Measurements from ENCODE around the gene RBM20. TPM values are rescaled to one million over a fixed set of nuclear protein-coding genes. Genes with fewer than 3 reads are reported as not detected.
"Not testable (repeated sequence)": the region's sequence is repeated elsewhere in the genome, so short reads cannot be mapped to it uniquely, and the experiment has no call there.

The RBM20 gene
- total and polyA plus RNA-seq, 2 experiments from 2014 or later = 0.05 to 0.17 TPM

- TF ChIP-seq STAT1 (IDR thresholded peaks at IDR 0.05; ENCODE audit: unreplicated experiment) = no peak
- H3K27me3 ChIP-seq (ENCODE audit: insufficient read depth) = no peaks in the 10 kb centered on the region
- no peaks in the 10 kb centered on the region for H3K79me2 ChIP-seq (replicated peaks; ENCODE audit: insufficient read depth)
- H3K4me2 ChIP-seq = no peak overlapping the region
- Mint-ChIP-seq H3K4me3 (no peak overlapping the region), H3K9me3 (no peaks in the 10 kb centered on the region), H3K4me1 (no peaks in the 10 kb centered on the region), H3K27me3 (ENCODE audit: insufficient read depth, low read depth, poor library complexity) (peaks cover 2% of the 10 kb centered on the region), H3K27ac (no peak overlapping the region), H3K36me3 (ENCODE audit: low read depth) (no peaks in the 10 kb centered on the region)
- no peak overlapping the region for H2AFZ ChIP-seq
- no peaks in the 10 kb centered on the region for H3K36me3 ChIP-seq (ENCODE audit: insufficient read depth)
- no peaks in the 10 kb centered on the region for H3K4me1 ChIP-seq (ENCODE audit: insufficient read depth)
- H3K4me3 ChIP-seq = no peak overlapping the region
- peaks cover 3% of the 10 kb centered on the region for H3K9me2 ChIP-seq (ENCODE audit: insufficient read depth)
- H3F3A ChIP-seq (replicated peaks; ENCODE audit: low read depth) = no peaks in the 10 kb centered on the region
- no peak for DNase-seq (ENCODE audit: low spot score)
- no peak overlapping the region for H3K27ac ChIP-seq (ENCODE audit: low read depth)
- H4K20me1 ChIP-seq (replicated peaks; ENCODE audit: insufficient read depth) = no peaks in the 10 kb centered on the region
- no peak for ATAC-seq
Measured at GRCh38 chr10:110620398-110620719, 23.8 kb upstream of the RBM20 start.

- not testable (repeated sequence) for H3K79me2 ChIP-seq (replicated peaks; ENCODE audit: insufficient read depth); H3K4me3 Mint-ChIP-seq; H3K4me2 ChIP-seq; H2AFZ ChIP-seq; H3F3A ChIP-seq (replicated peaks; ENCODE audit: low read depth); H3K9me2 ChIP-seq (ENCODE audit: insufficient read depth); H3K4me1 ChIP-seq (ENCODE audit: insufficient read depth); H3K36me3 ChIP-seq (ENCODE audit: insufficient read depth); H3K27me3 Mint-ChIP-seq (ENCODE audit: insufficient read depth, low read depth, poor library complexity); H3K36me3 Mint-ChIP-seq (ENCODE audit: low read depth); H3K4me1 Mint-ChIP-seq; H3K27me3 ChIP-seq (ENCODE audit: insufficient read depth); H3K9me3 Mint-ChIP-seq; ATAC-seq; H3K27ac ChIP-seq (ENCODE audit: low read depth); DNase-seq (ENCODE audit: low spot score); H3K4me3 ChIP-seq; H4K20me1 ChIP-seq (replicated peaks; ENCODE audit: insufficient read depth); H3K27ac Mint-ChIP-seq
Measured at GRCh38 chr10:110623316-110623715, 20.8 kb upstream of the RBM20 start.

DNA sequence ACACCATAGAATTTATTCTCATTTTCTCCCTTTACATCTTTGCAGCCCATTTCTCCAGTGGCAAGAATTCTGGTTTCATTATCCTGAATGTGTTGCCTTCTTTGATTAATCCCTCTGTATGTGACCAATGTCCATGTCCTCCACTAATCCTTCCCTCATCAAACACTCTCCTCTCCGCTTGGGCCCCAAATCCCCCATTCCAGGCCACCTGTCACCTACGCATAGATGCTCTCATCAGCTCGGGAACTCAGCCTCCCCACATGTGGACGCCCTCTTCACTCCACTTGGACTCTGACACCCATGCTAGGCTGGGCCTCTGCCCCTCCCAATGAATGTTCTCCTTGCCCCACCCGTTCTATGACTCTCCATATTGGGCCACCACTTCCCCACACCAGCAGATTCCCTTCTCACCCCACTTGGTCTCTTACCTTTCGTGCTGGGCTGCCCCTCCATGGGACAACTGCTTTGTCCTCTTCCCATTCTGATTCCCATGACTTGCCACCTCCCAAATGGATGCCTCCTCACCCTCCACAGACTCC lies 18.7 kb upstream of the RBM20 start:
- Mint-ChIP-seq H3K9me3 (no peaks in the 10 kb centered on the region), H3K36me3 (ENCODE audit: low read depth) (no peaks in the 10 kb centered on the region), H3K27ac (no peak overlapping the region), H3K4me3 (no peak overlapping the region), H3K4me1 (peaks cover 12% of the 10 kb centered on the region; the same call in 2 of the 3 replicates), H3K27me3 (ENCODE audit: insufficient read depth, low read depth, poor library complexity) (peaks cover 3% of the 10 kb centered on the region)
- Histone ChIP-seq H3K4me1 (ENCODE audit: insufficient read depth) (peaks cover 7% of the 10 kb centered on the region; the same call in 1 of the 2 replicates), H3K36me3 (ENCODE audit: insufficient read depth) (no peaks in the 10 kb centered on the region), H3F3A (replicated peaks; ENCODE audit: low read depth) (no peaks in the 10 kb centered on the region), H3K9me2 (ENCODE audit: insufficient read depth) (peaks cover 3% of the 10 kb centered on the region), H3K27me3 (ENCODE audit: insufficient read depth) (no peaks in the 10 kb centered on the region), H3K27ac (ENCODE audit: low read depth) (no peak overlapping the region), H2AFZ (no peak overlapping the region), H3K4me2 (no peak overlapping the region), H4K20me1 (replicated peaks; ENCODE audit: insufficient read depth) (no peaks in the 10 kb centered on the region), H3K4me3 (no peak overlapping the region), H3K79me2 (replicated peaks; ENCODE audit: insufficient read depth) (no peaks in the 10 kb centered on the region)
- ATAC-seq (no peak), DNase-seq (ENCODE audit: low spot score) (no peak)
- TF ChIP-seq POLR2AphosphoS5 (IDR thresholded peaks at IDR 0.05; ENCODE audit: low read depth) (no peak), NANOG (IDR thresholded peaks at IDR 0.05; ENCODE audit: borderline replicate concordance) (no peak), JUNB (IDR thresholded peaks at IDR 0.05; ENCODE audit: unreplicated experiment) (no peak), EZH2 (IDR thresholded peaks at IDR 0.05; ENCODE audit: low read depth, unreplicated experiment) (no peak), STAT1 (IDR thresholded peaks at IDR 0.05; ENCODE audit: unreplicated experiment) (no peak), EZH2phosphoT487 (IDR thresholded peaks at IDR 0.05; ENCODE audit: unreplicated experiment) (no peak), REST (IDR thresholded peaks at IDR 0.05; ENCODE audit: unreplicated experiment) (no peak), CREB1 (CRISPR knock-in tag; IDR thresholded peaks at IDR 0.05; ENCODE audit: low read depth) (no peak)

Data from GM23338 (cell line).